HepG2 (cell line): ENCODE results near the gene RAC3. TPM values are rescaled to one million over a fixed set of nuclear protein-coding genes. Genes with fewer than 3 reads are reported as not detected.

ENCODE experiments used
- DNMT3B ChIP-seq: conservative IDR thresholded peaks from 2 replicates; pipeline ENCODE4 v1.6.1; 2016; ENCODE audit warnings: missing biosample characterization, control low read depth
- ESRRA ChIP-seq: sonication (generic); formaldehyde crosslinking; IDR thresholded peaks from 2 replicates; pipeline ENCODE4 v1.5.1; 2020; ENCODE audit warnings: mild to moderate bottlenecking, low read depth, missing genetic modification reagents
- PRPF4 ChIP-seq: fragments of 200-400 bp; formaldehyde crosslinking; IDR thresholded peaks from 2 replicates; pipeline ENCODE4 v1.6.1; 2016; ENCODE audit warnings: low read length, low read depth; ENCODE audit not compliant: poor library complexity, severe bottlenecking
- TAF15 ChIP-seq: fragments of 200-400 bp; formaldehyde crosslinking; IDR thresholded peaks from one replicate; pipeline ENCODE4 v1.6.1; 2018; ENCODE audit warnings: mild to moderate bottlenecking, low read depth, low read length; ENCODE audit not compliant: poor library complexity, severe bottlenecking
- ZNF180 ChIP-seq: sonication (generic); formaldehyde crosslinking; IDR thresholded peaks from 2 replicates; pipeline ENCODE4 v1.4.0; 2020; ENCODE audit warnings: low read depth, missing genetic modification reagents, borderline replicate concordance
- ZNF263 ChIP-seq: sonication (generic); formaldehyde crosslinking; IDR thresholded peaks from 2 replicates; pipeline ENCODE4 v1.4.0; 2020; ENCODE audit warnings: missing genetic modification reagents
- ZNF318 ChIP-seq: sonication (generic); formaldehyde crosslinking; IDR thresholded peaks from 2 replicates; pipeline ENCODE4 v1.4.0; 2020; ENCODE audit warnings: mild to moderate bottlenecking, missing genetic modification reagents
- ZNF543 ChIP-seq: sonication (generic); formaldehyde crosslinking; IDR thresholded peaks from 2 replicates; pipeline ENCODE4 v1.4.0; 2020; ENCODE audit warnings: mild to moderate bottlenecking, missing genetic modification reagents
- polyA plus RNA-seq, 8 experiments: library from polyadenylated mRNA; depleted of rRNA in 3 of 8; stranded (reverse) in 7 of 8; unstranded in 1 of 8; fragments of >200 nt; fragmentation: Illumina TruSeq in 4 of 8; extraction: Trizol in 4 of 8; gene quantifications; 2 replicates each; pipeline versions ENCODE4 v1.2.1 to v1.2.3, GENCODE V29; 2011 to 2016; ENCODE audit warnings: low read depth in 4 of 8, missing spikeins in 1 of 8, mixed read lengths in 1 of 8; ENCODE audit not compliant: insufficient read depth in 1 of 8
- total RNA-seq, 5 experiments: library from RNA; depleted of rRNA; stranded (reverse); fragments of >200 nt; fragmentation: Illumina TruSeq; extraction: Trizol; gene quantifications; 2 replicates each; pipeline ENCODE4 v1.2.3, GENCODE V29; 2016; ENCODE audit warnings: low read depth in 1 of 5
- TF ChIP-seq, protein P1 (sequence below): sonication (generic); formaldehyde crosslinking; IDR thresholded peaks from 2 replicates; pipeline ENCODE4 v1.5.0; 2020; ENCODE audit warnings: mild to moderate bottlenecking, missing genetic modification reagents, borderline replicate concordance
- TF ChIP-seq, protein P2 (sequence below): sonication (generic); formaldehyde crosslinking; IDR thresholded peaks from 2 replicates; pipeline ENCODE4 v1.4.0; 2020; ENCODE audit warnings: mild to moderate bottlenecking, missing genetic modification reagents

Gene RAC3
- total and polyA plus RNA-seq, 2 of the 13 experiments (the other 11 are each of a cell fraction or from before 2014, with no cell fraction given) = 10.5 to 21.3 TPM

DNA sequence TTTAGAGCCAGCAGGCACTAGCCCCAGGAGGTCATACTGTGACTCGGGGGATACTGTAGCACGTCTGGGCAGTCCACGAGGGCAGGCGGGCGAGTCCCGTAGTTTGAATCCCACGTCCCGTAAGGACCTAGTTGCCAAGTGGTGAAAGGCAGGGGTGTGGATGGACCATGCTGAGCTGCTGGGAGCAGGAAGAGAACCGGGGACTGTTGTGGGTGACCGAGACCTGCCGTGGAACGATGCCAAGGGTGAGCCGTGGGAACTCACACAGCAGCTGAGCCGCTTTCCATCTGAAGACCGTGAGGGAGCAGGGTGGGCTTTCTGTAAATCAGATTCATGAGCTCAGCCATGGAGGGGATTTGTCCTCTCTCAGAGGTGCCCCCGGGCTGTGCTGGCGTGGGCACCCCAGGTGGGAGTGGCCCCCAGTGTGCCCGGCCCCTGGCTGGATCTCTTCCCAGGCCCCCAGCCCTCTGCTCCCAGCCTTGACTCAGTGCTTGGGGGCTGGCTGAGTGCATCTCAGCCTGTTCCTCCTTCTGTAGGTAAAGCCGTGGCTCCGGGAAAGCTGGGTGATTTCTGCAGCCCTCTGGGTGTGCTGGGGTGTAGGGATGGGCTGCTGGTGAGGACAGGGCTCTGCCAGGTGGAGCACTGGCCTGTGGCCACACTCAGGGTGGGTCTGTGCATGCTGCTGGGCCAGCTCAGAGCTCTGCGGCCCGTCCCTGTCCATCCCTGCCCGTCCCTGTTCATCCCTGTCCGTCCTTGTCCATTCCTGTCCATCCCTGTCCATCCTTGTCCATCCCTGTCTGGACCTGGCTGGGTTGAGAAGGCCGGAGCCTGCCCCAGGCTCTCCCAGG lies 40.4 kb upstream of the RAC3 start (continued):
- TF ChIP-seq ZNF318 = 0 out of 2 replicates have a peak, but pooled peaks have one; percentile 10
- TF ChIP-seq ZNF180 (CRISPR knock-in tag) = no peak
- peak; percentile 47 for TF ChIP-seq ESRRA (CRISPR knock-in tag)
- peak; percentile 29 for TF ChIP-seq TAF15
- TF ChIP-seq ZNF543 (CRISPR knock-in tag) = no peak
- peak; percentile 58; the same call in 1 of the 2 replicates for TF ChIP-seq ZNF263 (CRISPR knock-in tag)
- TF ChIP-seq, protein P1, sequence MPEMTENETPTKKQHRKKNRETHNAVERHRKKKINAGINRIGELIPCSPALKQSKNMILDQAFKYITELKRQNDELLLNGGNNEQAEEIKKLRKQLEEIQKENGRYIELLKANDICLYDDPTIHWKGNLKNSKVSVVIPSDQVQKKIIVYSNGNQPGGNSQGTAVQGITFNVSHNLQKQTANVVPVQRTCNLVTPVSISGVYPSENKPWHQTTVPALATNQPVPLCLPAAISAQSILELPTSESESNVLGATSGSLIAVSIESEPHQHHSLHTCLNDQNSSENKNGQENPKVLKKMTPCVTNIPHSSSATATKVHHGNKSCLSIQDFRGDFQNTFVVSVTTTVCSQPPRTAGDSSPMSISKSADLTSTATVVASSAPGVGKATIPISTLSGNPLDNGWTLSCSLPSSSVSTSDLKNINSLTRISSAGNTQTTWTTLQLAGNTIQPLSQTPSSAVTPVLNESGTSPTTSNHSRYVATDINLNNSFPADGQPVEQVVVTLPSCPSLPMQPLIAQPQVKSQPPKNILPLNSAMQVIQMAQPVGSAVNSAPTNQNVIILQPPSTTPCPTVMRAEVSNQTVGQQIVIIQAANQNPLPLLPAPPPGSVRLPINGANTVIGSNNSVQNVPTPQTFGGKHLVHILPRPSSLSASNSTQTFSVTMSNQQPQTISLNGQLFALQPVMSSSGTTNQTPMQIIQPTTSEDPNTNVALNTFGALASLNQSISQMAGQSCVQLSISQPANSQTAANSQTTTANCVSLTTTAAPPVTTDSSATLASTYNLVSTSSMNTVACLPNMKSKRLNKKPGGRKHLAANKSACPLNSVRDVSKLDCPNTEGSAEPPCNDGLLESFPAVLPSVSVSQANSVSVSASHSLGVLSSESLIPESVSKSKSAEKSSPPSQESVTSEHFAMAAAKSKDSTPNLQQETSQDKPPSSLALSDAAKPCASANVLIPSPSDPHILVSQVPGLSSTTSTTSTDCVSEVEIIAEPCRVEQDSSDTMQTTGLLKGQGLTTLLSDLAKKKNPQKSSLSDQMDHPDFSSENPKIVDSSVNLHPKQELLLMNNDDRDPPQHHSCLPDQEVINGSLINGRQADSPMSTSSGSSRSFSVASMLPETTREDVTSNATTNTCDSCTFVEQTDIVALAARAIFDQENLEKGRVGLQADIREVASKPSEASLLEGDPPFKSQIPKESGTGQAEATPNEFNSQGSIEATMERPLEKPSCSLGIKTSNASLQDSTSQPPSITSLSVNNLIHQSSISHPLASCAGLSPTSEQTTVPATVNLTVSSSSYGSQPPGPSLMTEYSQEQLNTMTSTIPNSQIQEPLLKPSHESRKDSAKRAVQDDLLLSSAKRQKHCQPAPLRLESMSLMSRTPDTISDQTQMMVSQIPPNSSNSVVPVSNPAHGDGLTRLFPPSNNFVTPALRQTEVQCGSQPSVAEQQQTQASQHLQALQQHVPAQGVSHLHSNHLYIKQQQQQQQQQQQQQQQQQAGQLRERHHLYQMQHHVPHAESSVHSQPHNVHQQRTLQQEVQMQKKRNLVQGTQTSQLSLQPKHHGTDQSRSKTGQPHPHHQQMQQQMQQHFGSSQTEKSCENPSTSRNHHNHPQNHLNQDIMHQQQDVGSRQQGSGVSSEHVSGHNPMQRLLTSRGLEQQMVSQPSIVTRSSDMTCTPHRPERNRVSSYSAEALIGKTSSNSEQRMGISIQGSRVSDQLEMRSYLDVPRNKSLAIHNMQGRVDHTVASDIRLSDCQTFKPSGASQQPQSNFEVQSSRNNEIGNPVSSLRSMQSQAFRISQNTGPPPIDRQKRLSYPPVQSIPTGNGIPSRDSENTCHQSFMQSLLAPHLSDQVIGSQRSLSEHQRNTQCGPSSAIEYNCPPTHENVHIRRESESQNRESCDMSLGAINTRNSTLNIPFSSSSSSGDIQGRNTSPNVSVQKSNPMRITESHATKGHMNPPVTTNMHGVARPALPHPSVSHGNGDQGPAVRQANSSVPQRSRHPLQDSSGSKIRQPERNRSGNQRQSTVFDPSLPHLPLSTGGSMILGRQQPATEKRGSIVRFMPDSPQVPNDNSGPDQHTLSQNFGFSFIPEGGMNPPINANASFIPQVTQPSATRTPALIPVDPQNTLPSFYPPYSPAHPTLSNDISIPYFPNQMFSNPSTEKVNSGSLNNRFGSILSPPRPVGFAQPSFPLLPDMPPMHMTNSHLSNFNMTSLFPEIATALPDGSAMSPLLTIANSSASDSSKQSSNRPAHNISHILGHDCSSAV (CRISPR knock-in tag) = no peak
- TF ChIP-seq, protein P2, sequence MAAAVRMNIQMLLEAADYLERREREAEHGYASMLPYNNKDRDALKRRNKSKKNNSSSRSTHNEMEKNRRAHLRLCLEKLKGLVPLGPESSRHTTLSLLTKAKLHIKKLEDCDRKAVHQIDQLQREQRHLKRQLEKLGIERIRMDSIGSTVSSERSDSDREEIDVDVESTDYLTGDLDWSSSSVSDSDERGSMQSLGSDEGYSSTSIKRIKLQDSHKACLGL = no peak; the same call in 1 of the 2 replicates
- TF ChIP-seq PRPF4 = no peak
- TF ChIP-seq DNMT3B (CRISPR knock-in tag) = no peak
